Measurements from ENCODE around the gene ANO6.

ANO6 gene

GRCh38 chr12:45276154-45276755 is 60.4 kb downstream of the ANO6 start:
- in situ Hi-C loops (cut with MboI; ENCODE audit: low sequenced_read_pairs), result no loop called here

GRCh38 chr12:45278447-45278846 is 62.6 kb downstream of the ANO6 start:
- in situ Hi-C loops (cut with MboI; ENCODE audit: low sequenced_read_pairs), result no loop called here

- in situ Hi-C loops (cut with MboI; ENCODE audit: low sequenced_read_pairs), result no loop called here
Measured at GRCh38 chr12:45279931-45280830, 64.3 kb downstream of the ANO6 start.

- in situ Hi-C loops (cut with MboI; ENCODE audit: low sequenced_read_pairs), result no loop called here
Measured at GRCh38 chr12:45281994-45282393, 66.1 kb downstream of the ANO6 start.

GRCh38 chr12:45282411-45282810 is 66.5 kb downstream of the ANO6 start:
- in situ Hi-C loops (cut with MboI; ENCODE audit: low sequenced_read_pairs), result no loop called here

- in situ Hi-C loops (cut with MboI; ENCODE audit: low sequenced_read_pairs), result no loop called here
Measured at GRCh38 chr12:45284096-45284901, 68.4 kb downstream of the ANO6 start.

- in situ Hi-C loops (cut with MboI; ENCODE audit: low sequenced_read_pairs), result no loop called here
Measured at GRCh38 chr12:45285717-45286116, 69.8 kb downstream of the ANO6 start.

GRCh38 chr12:45286621-45287020 is 70.7 kb downstream of the ANO6 start:
- in situ Hi-C loops (cut with MboI; ENCODE audit: low sequenced_read_pairs), result no loop called here

GRCh38 chr12:45289245-45290215 is 73.6 kb downstream of the ANO6 start:
- in situ Hi-C loops (cut with MboI; ENCODE audit: low sequenced_read_pairs), result no loop called here

GRCh38 chr12:45290216-45290605 is 74.3 kb downstream of the ANO6 start:
- in situ Hi-C loops (cut with MboI; ENCODE audit: low sequenced_read_pairs), result no loop called here

GRCh38 chr12:45291518-45291917 is 75.6 kb downstream of the ANO6 start:
- in situ Hi-C loops (cut with MboI; ENCODE audit: low sequenced_read_pairs), result no loop called here

- in situ Hi-C loops (cut with MboI; ENCODE audit: low sequenced_read_pairs), result no loop called here
Measured at GRCh38 chr12:45292486-45293195, 76.7 kb downstream of the ANO6 start.

GRCh38 chr12:45294906-45295305 is 79.0 kb downstream of the ANO6 start:
- in situ Hi-C loops (cut with MboI; ENCODE audit: low sequenced_read_pairs), result no loop called here

GRCh38 chr12:45296046-45296586 is 80.2 kb downstream of the ANO6 start:
- in situ Hi-C loops (cut with MboI; ENCODE audit: low sequenced_read_pairs), result no loop called here

GRCh38 chr12:45298047-45298446 is 82.2 kb downstream of the ANO6 start:
- in situ Hi-C loops (cut with MboI; ENCODE audit: low sequenced_read_pairs), result no loop called here

GRCh38 chr12:45298721-45299692 is 83.1 kb downstream of the ANO6 start:
- in situ Hi-C loops (cut with MboI; ENCODE audit: low sequenced_read_pairs), result no loop called here

- in situ Hi-C loops (cut with MboI; ENCODE audit: low sequenced_read_pairs), result no loop called here
Measured at GRCh38 chr12:45302621-45303369, 86.9 kb downstream of the ANO6 start.

- in situ Hi-C loops (cut with MboI; ENCODE audit: low sequenced_read_pairs), result no loop called here
Measured at GRCh38 chr12:45303945-45304344, 88.0 kb downstream of the ANO6 start.
